H1 (cell line): ENCODE measurements around the gene ABCA13. TPM values are rescaled to one million over a fixed set of nuclear protein-coding genes. Genes with fewer than 3 reads are reported as not detected.

Source experiments
- BCL11A ChIP-seq, 2 experiments: IDR thresholded peaks; one replicate each; pipeline ENCODE4 v1.6.1; 2011; ENCODE audit warnings: low read depth in 2 of 2, low read length in 2 of 2, mild to moderate bottlenecking in 2 of 2
- FOSL1 ChIP-seq: IDR thresholded peaks from 2 replicates; pipeline ENCODE4 v1.6.1; 2011; ENCODE audit warnings: mild to moderate bottlenecking, low read depth, low read length, moderate library complexity; ENCODE audit not compliant: insufficient read depth
- MAX ChIP-seq: IDR thresholded peaks from 2 replicates; pipeline ENCODE4 v1.6.1; 2012; ENCODE audit warnings: inconsistent platforms
- NRF1 ChIP-seq: IDR thresholded peaks from 2 replicates; pipeline ENCODE4 v1.6.1; 2011; ENCODE audit warnings: mild to moderate bottlenecking, low read depth, low read length, improper control_type of control experiment
- RBBP5 ChIP-seq: IDR thresholded peaks from 2 replicates; pipeline ENCODE4 v1.7.1; 2012; ENCODE audit warnings: low read depth, mild to moderate bottlenecking, inconsistent platforms, low read length, moderate library complexity, borderline replicate concordance
- RFX5 ChIP-seq: IDR thresholded peaks from 2 replicates; pipeline ENCODE4 v1.6.1; 2011; ENCODE audit warnings: low read depth, low read length, improper control_type of control experiment, borderline replicate concordance
- SIX5 ChIP-seq: IDR thresholded peaks from 2 replicates; pipeline ENCODE4 v1.6.1; 2011; ENCODE audit warnings: mild to moderate bottlenecking, low read depth, low read length
- TAF1 ChIP-seq: IDR thresholded peaks from 2 replicates; pipeline ENCODE4 v1.6.1; 2011; ENCODE audit warnings: mild to moderate bottlenecking, low read depth, low read length
- TAF7 ChIP-seq: optimal IDR thresholded peaks from 2 replicates; pipeline ENCODE3; 2011; ENCODE audit warnings: low read depth, mild to moderate bottlenecking, inconsistent platforms, low read length, moderate library complexity, borderline replicate concordance
- polyA plus RNA-seq, 7 experiments: library from polyadenylated mRNA; depleted of rRNA in 3 of 7; stranded (reverse) in 5 of 7; unstranded in 2 of 7; fragments of >200 nt in 5 of 7; fragments of 200-250 nt in 2 of 7; gene quantifications; 1 replicate in 5 of 7; 2 replicates in 1 of 7; 4 replicates in 1 of 7; pipeline versions ENCODE4 v1.2.1 to v1.2.3, GENCODE V29; 2011 to 2013; ENCODE audit warnings: missing spikeins in 2 of 7, mixed read lengths in 2 of 7
- total RNA-seq: library from RNA; stranded (reverse); fragmentation: NEBNext Ultra II Directional; extraction: Animal tissue kit (Norgen Biotek cat#: 25700); gene quantifications from 2 replicates; pipeline ENCODE4 v1.2.1, GENCODE V29; 2021

Gene ABCA13
- total and polyA plus RNA-seq, 2 of the 8 experiments (the other 6 are each of a cell fraction or from before 2014, with no cell fraction given): 0.07 to 0.09 TPM

GRCh38 chr7:48563334-48563733 is 392.1 kb downstream of the ABCA13 start (continued):
- no peak for TF ChIP-seq NRF1
- TF ChIP-seq SIX5: no peak
- no peak for TF ChIP-seq RBBP5
- TF ChIP-seq RFX5: no peak
- TF ChIP-seq TAF7: no peak
- TF ChIP-seq BCL11A (IDR thresholded peaks at IDR 0.05; ENCODE audit: low read depth in 2 of 2, low read length in 2 of 2): no peak
- TF ChIP-seq MAX: no peak
- no peak for TF ChIP-seq FOSL1
- no peak for TF ChIP-seq TAF1
- TF ChIP-seq, all 59 proteins: peak for 0
